ENCODE results near the gene FBXO27.

DNA sequence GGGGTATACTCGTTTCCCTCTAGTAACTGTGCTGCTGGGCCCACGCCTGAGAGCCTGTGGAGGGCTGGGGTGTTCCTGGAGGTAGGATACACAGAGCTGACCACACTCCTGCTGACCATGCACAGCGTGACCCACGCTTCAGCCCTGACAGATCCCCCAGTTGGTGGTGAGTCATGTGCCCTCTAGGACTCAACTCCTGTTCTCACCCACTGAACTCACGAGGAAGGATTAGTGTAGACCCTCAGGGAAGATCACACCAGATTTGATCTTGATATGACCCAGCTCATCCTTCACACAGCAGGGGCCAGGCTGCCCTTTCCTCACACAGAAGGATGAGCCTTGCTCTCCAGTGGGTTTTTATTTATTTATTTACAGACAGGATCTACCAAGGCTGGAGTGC lies 38.5 kb upstream of the FBXO27 start:
- TF ChIP-seq SMC3 (IDR thresholded peaks at IDR 0.05; ENCODE audit: low read depth, low read length) (no peak), BHLHE40 (IDR thresholded peaks at IDR 0.05; ENCODE audit: low read depth, low read length) (no peak), FOS (IDR thresholded peaks at IDR 0.05; ENCODE audit: low read depth, low read length) (no peak)
- TF ChIP-seq, protein P1, sequence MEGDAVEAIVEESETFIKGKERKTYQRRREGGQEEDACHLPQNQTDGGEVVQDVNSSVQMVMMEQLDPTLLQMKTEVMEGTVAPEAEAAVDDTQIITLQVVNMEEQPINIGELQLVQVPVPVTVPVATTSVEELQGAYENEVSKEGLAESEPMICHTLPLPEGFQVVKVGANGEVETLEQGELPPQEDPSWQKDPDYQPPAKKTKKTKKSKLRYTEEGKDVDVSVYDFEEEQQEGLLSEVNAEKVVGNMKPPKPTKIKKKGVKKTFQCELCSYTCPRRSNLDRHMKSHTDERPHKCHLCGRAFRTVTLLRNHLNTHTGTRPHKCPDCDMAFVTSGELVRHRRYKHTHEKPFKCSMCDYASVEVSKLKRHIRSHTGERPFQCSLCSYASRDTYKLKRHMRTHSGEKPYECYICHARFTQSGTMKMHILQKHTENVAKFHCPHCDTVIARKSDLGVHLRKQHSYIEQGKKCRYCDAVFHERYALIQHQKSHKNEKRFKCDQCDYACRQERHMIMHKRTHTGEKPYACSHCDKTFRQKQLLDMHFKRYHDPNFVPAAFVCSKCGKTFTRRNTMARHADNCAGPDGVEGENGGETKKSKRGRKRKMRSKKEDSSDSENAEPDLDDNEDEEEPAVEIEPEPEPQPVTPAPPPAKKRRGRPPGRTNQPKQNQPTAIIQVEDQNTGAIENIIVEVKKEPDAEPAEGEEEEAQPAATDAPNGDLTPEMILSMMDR (conservative IDR thresholded peaks at IDR 0.05; ENCODE audit: low read depth, low read length) = no peak

Measured in IMR-90 (cell line).